IMR-90 (cell line): ENCODE data around the gene PTPN5. TPM values are rescaled to one million over a fixed set of nuclear protein-coding genes. Genes with fewer than 3 reads are reported as not detected.

Experiments used
- ATAC-seq: fragments of 200-7000 bp; cut with Tn5 transposase; 2 replicates; pipeline ENCODE4 v1.9.1; 2020; ENCODE audit warnings: low read depth, mild to moderate bottlenecking, moderate library complexity
- BruUV-seq: library from RNA; stranded (reverse); fragments of 400-500 nt; replicated peaks from 2 replicates; lab custom pipeline; 2021; lab: Mats Ljungman, UMichigan
- CTCF ChIA-PET: fragments of 300-600 bp; formaldehyde crosslinking; extraction: SDS; loops from one replicate; lab custom pipeline; 2021; ENCODE audit warnings: antibody characterized with exemption; lab: Yijun Ruan, JAX
- POLR2A ChIA-PET: fragments of 300-600 bp; sonication (Branson Sonifier 250); formaldehyde crosslinking; loops from one replicate; lab custom pipeline; 2022; ENCODE audit warnings: antibody characterized with exemption; ENCODE audit not compliant: unreplicated experiment; lab: Charles Lee
- DNase-seq: peaks from one replicate; pipeline ENCODE4 v3.0.0; 2013
- H2AFZ ChIP-seq: replicated peaks from 2 replicates; pipeline ENCODE3; 2013; ENCODE audit warnings: low read length, mild to moderate bottlenecking; ENCODE audit not compliant: poor library complexity
- H2AK5ac ChIP-seq: 2 replicates; pipeline ENCODE4 v1.6.1; 2013; ENCODE audit warnings: low read depth, low read length, inconsistent platforms
- H2AK9ac ChIP-seq: replicated peaks from 2 replicates; pipeline ENCODE3; 2013; ENCODE audit warnings: mild to moderate bottlenecking, low read depth, low read length, moderate library complexity; ENCODE audit not compliant: poor library complexity
- H2BK120ac ChIP-seq: 2 replicates; pipeline ENCODE4 v1.6.1; 2013; ENCODE audit warnings: low read depth, low read length, inconsistent platforms
- H2BK15ac ChIP-seq: 3 replicates; pipeline ENCODE4 v1.6.1; 2013; ENCODE audit warnings: low read depth, low read length, inconsistent platforms
- H2BK20ac ChIP-seq: 2 replicates; pipeline ENCODE4 v1.6.1; 2013; ENCODE audit warnings: low read depth, mild to moderate bottlenecking, inconsistent platforms, low read length, moderate library complexity
- H2BK5ac ChIP-seq: 2 replicates; pipeline ENCODE4 v1.6.1; 2013; ENCODE audit warnings: mild to moderate bottlenecking, low read depth, low read length, inconsistent platforms; ENCODE audit not compliant: poor library complexity, severe bottlenecking
- H3K14ac ChIP-seq: replicated peaks from 2 replicates; pipeline ENCODE4 v1.6.1; 2013; ENCODE audit warnings: low read depth, low read length, inconsistent platforms
- H3K18ac ChIP-seq: 2 replicates; pipeline ENCODE4 v1.6.1; 2013; ENCODE audit warnings: low read depth, low read length, control low read depth
- H3K23ac ChIP-seq: 2 replicates; pipeline ENCODE4 v1.6.1; 2013; ENCODE audit warnings: low read depth, low read length, inconsistent platforms
- H3K27ac ChIP-seq: 2 replicates; pipeline ENCODE4 v1.5.1; 2013; ENCODE audit warnings: mild to moderate bottlenecking, control low read depth, low read length; ENCODE audit not compliant: insufficient read depth
- H3K27me3 ChIP-seq: 2 replicates; pipeline ENCODE4 v1.6.1; 2013; ENCODE audit warnings: low read length; ENCODE audit not compliant: control insufficient read depth, insufficient read depth
- H3K36me3 ChIP-seq: 2 replicates; pipeline ENCODE4 v1.6.1; 2013; ENCODE audit warnings: low read length, mixed read lengths; ENCODE audit not compliant: control insufficient read depth, insufficient read depth
- H3K4ac ChIP-seq: 2 replicates; pipeline ENCODE4 v1.6.1; 2013; ENCODE audit warnings: low read depth, low read length, inconsistent platforms
- H3K4me1 ChIP-seq: 2 replicates; pipeline ENCODE4 v1.6.1; 2013; ENCODE audit warnings: low read length, mixed read lengths; ENCODE audit not compliant: control insufficient read depth, insufficient read depth
- H3K4me2 ChIP-seq: 2 replicates; pipeline ENCODE4 v1.6.1; 2013; ENCODE audit warnings: low read depth, mild to moderate bottlenecking, control low read depth, low read length, moderate library complexity
- H3K4me3 ChIP-seq: 2 replicates; pipeline ENCODE4 v1.5.1; 2013; ENCODE audit warnings: low read depth, mild to moderate bottlenecking, control low read depth, low read length, moderate library complexity; ENCODE audit not compliant: insufficient read depth
- H3K56ac ChIP-seq: 2 replicates; pipeline ENCODE4 v1.6.1; 2013; ENCODE audit warnings: low read length, inconsistent platforms; ENCODE audit not compliant: insufficient read depth; ENCODE audit errors: extremely low read depth
- H3K79me1 ChIP-seq, 2 experiments: 2 replicates each; pipeline ENCODE4 v1.6.1; 2013; ENCODE audit warnings: low read length in 2 of 2, inconsistent platforms in 1 of 2, low read depth in 1 of 2
- H3K9ac ChIP-seq: 2 replicates; pipeline ENCODE4 v1.6.1; 2013; ENCODE audit warnings: low read depth, low read length, control low read depth
- H3K9me1 ChIP-seq: 2 replicates; pipeline ENCODE4 v1.6.1; 2013; ENCODE audit warnings: low read length, inconsistent platforms; ENCODE audit not compliant: insufficient read depth
- H3K9me3 ChIP-seq: 2 replicates; pipeline ENCODE4 v1.6.1; 2013; ENCODE audit warnings: low read length; ENCODE audit not compliant: control insufficient read depth, insufficient read depth
- H4K20me1 ChIP-seq: 2 replicates; pipeline ENCODE4 v1.6.1; 2013; ENCODE audit warnings: low read length, inconsistent platforms; ENCODE audit not compliant: insufficient read depth
- H4K5ac ChIP-seq: 2 replicates; pipeline ENCODE4 v1.6.1; 2013; ENCODE audit warnings: mild to moderate bottlenecking, low read depth, low read length, control low read depth
- H4K8ac ChIP-seq, 2 experiments: 2 replicates each; pipeline ENCODE4 v1.6.1; 2013; ENCODE audit warnings: low read depth in 2 of 2, low read length in 2 of 2, control low read depth in 1 of 2, inconsistent platforms in 1 of 2
- H4K91ac ChIP-seq: 2 replicates; pipeline ENCODE4 v1.6.1; 2013; ENCODE audit warnings: low read depth, low read length, inconsistent platforms; ENCODE audit not compliant: insufficient read depth
- CHD1 ChIP-seq: IDR thresholded peaks from 2 replicates; pipeline ENCODE4 v1.6.1; 2012; ENCODE audit warnings: low read depth, low read length, improper control_type of control experiment
- CTCF ChIP-seq: conservative IDR thresholded peaks from 2 replicates; pipeline ENCODE4 v1.5.1; 2012; ENCODE audit warnings: mild to moderate bottlenecking, low read depth, low read length, improper control_type of control experiment
- ELK1 ChIP-seq: fragments of 150-350 bp; IDR thresholded peaks from 2 replicates; pipeline ENCODE4 v1.6.1; 2016; ENCODE audit warnings: low read depth, mild to moderate bottlenecking, low read length, moderate library complexity, borderline replicate concordance
- FOS ChIP-seq: fragments of 150-350 bp; IDR thresholded peaks from 2 replicates; pipeline ENCODE4 v1.6.1; 2016; ENCODE audit warnings: low read depth, low read length
- MAFK ChIP-seq: IDR thresholded peaks from 2 replicates; pipeline ENCODE4 v1.6.1; 2012; ENCODE audit warnings: low read depth, low read length, improper control_type of control experiment
- MAZ ChIP-seq: IDR thresholded peaks from 2 replicates; pipeline ENCODE4 v1.6.1; 2012; ENCODE audit warnings: low read depth, mild to moderate bottlenecking, low read length, improper control_type of control experiment, moderate library complexity, borderline replicate concordance
- NFE2L2 ChIP-seq: fragments of 150-350 bp; IDR thresholded peaks from 2 replicates; pipeline ENCODE4 v1.6.1; 2016; ENCODE audit warnings: low read depth, mild to moderate bottlenecking, low read length
- RAD21 ChIP-seq: IDR thresholded peaks from 2 replicates; pipeline ENCODE4 v1.6.1; 2012; ENCODE audit warnings: low read length, improper control_type of control experiment
- RCOR1 ChIP-seq: IDR thresholded peaks from 2 replicates; pipeline ENCODE4 v1.6.1; 2012; ENCODE audit warnings: mild to moderate bottlenecking, low read length, improper control_type of control experiment; ENCODE audit not compliant: insufficient replicate concordance
- RFX5 ChIP-seq: IDR thresholded peaks from 2 replicates; pipeline ENCODE4 v1.8.0; 2012; ENCODE audit warnings: low read depth, mild to moderate bottlenecking, low read length, moderate library complexity
- WGBS, 2 experiments: methylation state at CpG; one replicate each; pipeline versions ENCODE4 v1.1.5 to v1.1.7; 2013; ENCODE audit warnings: missing lambda C conversion rate in 2 of 2; ENCODE audit not compliant: insufficient read length in 1 of 2; ENCODE audit errors: extremely low coverage in 2 of 2; 5-methylcytosine and 5-hydroxymethylcytosine counted together
- dilution Hi-C: fragments of 300-500 bp; cut with HindIII; formaldehyde crosslinking; loops from one replicate; pipeline ENCODE4 v1.14.3; 2018; ENCODE audit warnings: low sequenced_read_pairs; ENCODE audit not compliant: unreplicated experiment
- in situ Hi-C: fragments of 300-500 bp; cut with MboI; formaldehyde crosslinking; loops from 3 replicates; pipeline ENCODE4 v1.14.3; 2019; ENCODE audit warnings: low sequenced_read_pairs, inconsistent platforms, mixed read lengths
- intact Hi-C: fragments of 100-400 bp; cut with micrococcal nuclease; formaldehyde crosslinking; loops from 2 replicates; pipeline ENCODE4 v1.10.0; 2022
- polyA plus RNA-seq, 3 experiments: library from polyadenylated mRNA; depleted of rRNA; stranded (reverse); fragments of >200 nt; gene quantifications; 2 replicates each; pipeline ENCODE4 v1.2.3, GENCODE V29; 2012; ENCODE audit warnings: low replicate concordance in 1 of 3
- total RNA-seq: library from RNA; depleted of rRNA; stranded (reverse); fragments of >200 nt; gene quantifications from 2 replicates; pipeline ENCODE4 v1.2.3, GENCODE V29; 2012
- TF ChIP-seq, protein P1 (sequence below): fragments of 150-350 bp; IDR thresholded peaks from 2 replicates; pipeline ENCODE4 v1.6.1; 2017; ENCODE audit warnings: mild to moderate bottlenecking, antibody characterized with exemption, low read length, low read depth

The PTPN5 gene
- total and polyA plus RNA-seq, 2 of the 4 experiments (the other 2 are of a cell fraction), result not detected

DNA sequence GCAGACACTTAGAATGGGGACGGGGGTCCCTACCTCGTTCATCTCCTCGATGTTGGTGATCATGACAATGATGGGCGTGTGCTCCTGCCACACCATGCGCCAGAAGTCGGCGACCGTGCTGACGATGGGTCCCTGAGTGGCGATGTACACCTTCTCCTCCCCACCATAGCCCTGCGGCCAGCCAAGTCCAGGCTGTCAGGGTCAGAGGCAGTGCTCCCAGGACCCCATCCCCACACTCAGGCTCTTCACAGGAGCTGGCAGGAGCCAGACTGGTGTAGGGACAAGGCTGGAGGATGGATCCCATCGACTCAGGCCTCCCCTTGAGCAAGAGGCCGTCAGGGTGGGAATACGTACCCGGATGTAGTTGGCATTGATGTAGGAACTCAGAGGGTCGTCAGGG lies 58.4 kb downstream of the PTPN5 start:
- H2BK5ac ChIP-seq, result no peak overlapping the region
- intact Hi-C loops (loop anchor here (2.0 to 5.0 kb wide), 3 partner anchors 144 to 491 kb away; partner anchors contain the start of gene UEVLD), in situ Hi-C loops (loop anchor here (25.0 kb wide), 1 partner anchor 196 kb away; the partner anchor contains the start of gene TSG101), dilution Hi-C loops (no loop called here)
- H2BK15ac ChIP-seq, result no peak overlapping the region
- no peak overlapping the region for H4K8ac ChIP-seq
- CTCF ChIA-PET, result interaction anchor here (1.5 to 2.0 kb wide), 2 partner anchors 12 to 33 kb away, joined by 5 read pairs; no protein-coding TSS in a partner anchor
- ATAC-seq (no peak), DNase-seq (no peak)
- H2AFZ ChIP-seq, result no peak overlapping the region
- H3K4ac ChIP-seq, result no peak overlapping the region
- H3K18ac ChIP-seq, result no peak overlapping the region
- no peaks in the 10 kb centered on the region for H3K9me1 ChIP-seq
- H4K20me1 ChIP-seq, result no peaks in the 10 kb centered on the region
- H3K56ac ChIP-seq, result no peak overlapping the region
- H3K79me1 ChIP-seq, result no peaks in the 10 kb centered on the region
- H3K4me2 ChIP-seq, result no peak overlapping the region
- H3K27me3 ChIP-seq, result peaks cover 11% of the 10 kb centered on the region
- no peak overlapping the region for H3K14ac ChIP-seq
- POLR2A ChIA-PET, result no interaction called here
- no peak overlapping the region for H3K23ac ChIP-seq
- no peak overlapping the region for H2AK5ac ChIP-seq
- H4K5ac ChIP-seq, result no peak overlapping the region
- H3K9ac ChIP-seq, result no peak overlapping the region
- H2BK20ac ChIP-seq, result no peak overlapping the region
- H2BK120ac ChIP-seq, result no peak overlapping the region
- BruUV-seq, result no TSS peak
- no peaks in the 10 kb centered on the region for H3K4me1 ChIP-seq
- H3K9me3 ChIP-seq, result no peaks in the 10 kb centered on the region
- no peaks in the 10 kb centered on the region for H3K36me3 ChIP-seq
- no peak overlapping the region for H3K4me3 ChIP-seq
- H2AK9ac ChIP-seq, result no peak overlapping the region
- WGBS, 2 experiments, result 40% methylated on average over 1 of the region's 16 CpGs; no CpG with 5 or more reads in 1 of the 2 experiments
- H4K91ac ChIP-seq, result no peak overlapping the region
- TF ChIP-seq MAFK (no peak), RAD21 (no peak), MAZ (no peak), CHD1 (no peak), RFX5 (no peak), FOS (no peak), RCOR1 (no peak), NFE2L2 (no peak), CTCF (no peak), ELK1 (no peak)
- TF ChIP-seq, protein P1, sequence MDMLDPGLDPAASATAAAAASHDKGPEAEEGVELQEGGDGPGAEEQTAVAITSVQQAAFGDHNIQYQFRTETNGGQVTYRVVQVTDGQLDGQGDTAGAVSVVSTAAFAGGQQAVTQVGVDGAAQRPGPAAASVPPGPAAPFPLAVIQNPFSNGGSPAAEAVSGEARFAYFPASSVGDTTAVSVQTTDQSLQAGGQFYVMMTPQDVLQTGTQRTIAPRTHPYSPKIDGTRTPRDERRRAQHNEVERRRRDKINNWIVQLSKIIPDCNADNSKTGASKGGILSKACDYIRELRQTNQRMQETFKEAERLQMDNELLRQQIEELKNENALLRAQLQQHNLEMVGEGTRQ, result no peak
- H3K27ac ChIP-seq, result no peak overlapping the region
